SK-N-SH (cell line): Measurements from ENCODE around the gene SHLD2. TPM values are rescaled to one million over a fixed set of nuclear protein-coding genes. Genes with fewer than 3 reads are reported as not detected.
"Not testable (repeated sequence)": the region's sequence is repeated elsewhere in the genome, so short reads cannot be mapped to it uniquely, and the experiment has no call there.

Source experiments
- CTCF ChIA-PET: fragments of 300-600, 350-600 bp; formaldehyde crosslinking; extraction: SDS; loops from one replicate; lab custom pipeline; 2021; lab: Yijun Ruan, JAX
- POLR2A ChIA-PET: fragments of 350-600 bp; sonication (Branson Sonifier 250); formaldehyde crosslinking; extraction: SDS; loops from one replicate; lab custom pipeline; 2020; ENCODE audit warnings: antibody characterized with exemption, inconsistent platforms; lab: Yijun Ruan, JAX
- DNase-seq: peaks from one replicate; pipeline ENCODE4 v3.0.0; 2012
- H2AFZ ChIP-seq: fragments of 200-600 bp; sonication (generic); 2 replicates; pipeline ENCODE4 v1.8.1; 2016; ENCODE audit warnings: antibody characterized with exemption, mild to moderate bottlenecking, low read depth
- H3F3A ChIP-seq: fragments of 200-600 bp; sonication (generic); replicated peaks from 2 replicates; pipeline ENCODE3; 2016; ENCODE audit warnings: antibody characterized with exemption, mild to moderate bottlenecking; ENCODE audit not compliant: insufficient read depth
- H3K27ac ChIP-seq, 2 experiments: fragments of 200-500 bp in 1 of 2; fragments of 200-600 bp in 1 of 2; sonication (Bioruptor generic) in 1 of 2; sonication (generic), shearing (Covaris generic) in 1 of 2; 2 replicates each; pipeline versions ENCODE4 v1.5.1 to v1.6.1; 2014 to 2016; ENCODE audit warnings: low read depth in 2 of 2, inconsistent platforms in 1 of 2, low read length in 1 of 2, mild to moderate bottlenecking in 1 of 2, mixed read lengths in 1 of 2
- H3K27me3 ChIP-seq: fragments of 200-600 bp; sonication (generic), shearing (Covaris generic); 2 replicates; pipeline ENCODE4 v1.6.1; 2016; ENCODE audit warnings: mixed run types; ENCODE audit not compliant: insufficient read depth
- H3K36me3 ChIP-seq, 2 experiments: fragments of 200-500 bp in 1 of 2; fragments of 200-600 bp in 1 of 2; sonication (Bioruptor generic) in 1 of 2; sonication (generic) in 1 of 2; replicated peaks in 1 of 2; 2 replicates each; pipeline versions ENCODE3 to v1.5.1; 2014 to 2016; ENCODE audit warnings: low read length in 1 of 2, mild to moderate bottlenecking in 1 of 2; ENCODE audit not compliant: insufficient read depth in 2 of 2, control insufficient read depth in 1 of 2
- H3K4me1 ChIP-seq, 2 experiments: fragments of 200-500 bp in 1 of 2; fragments of 200-600 bp in 1 of 2; sonication (Bioruptor generic) in 1 of 2; sonication (generic), shearing (Covaris generic) in 1 of 2; 2 replicates each; pipeline versions ENCODE4 v1.5.1 to v1.6.1; 2014 to 2016; ENCODE audit warnings: low read depth in 1 of 2, low read length in 1 of 2, mixed run types in 1 of 2; ENCODE audit not compliant: insufficient read depth in 2 of 2, control insufficient read depth in 1 of 2
- H3K4me2 ChIP-seq: fragments of 200-600 bp; sonication (generic), shearing (Covaris generic); 2 replicates; pipeline ENCODE4 v1.6.1; 2017; ENCODE audit warnings: mixed run types
- H3K4me3 ChIP-seq, 2 experiments: fragments of 200-500 bp in 1 of 2; fragments of 200-600 bp in 1 of 2; sonication (Bioruptor generic) in 1 of 2; sonication (generic), shearing (Covaris generic) in 1 of 2; 2 replicates each; pipeline versions ENCODE4 v1.5.1 to v1.8.1; 2014 to 2016; ENCODE audit warnings: low read depth in 2 of 2, inconsistent platforms in 1 of 2, low read length in 1 of 2, mild to moderate bottlenecking in 1 of 2, mixed read lengths in 1 of 2, moderate library complexity in 1 of 2
- H3K79me2 ChIP-seq: fragments of 200-600 bp; sonication (generic); 2 replicates; pipeline ENCODE4 v1.8.1; 2017; ENCODE audit warnings: mild to moderate bottlenecking; ENCODE audit not compliant: insufficient read depth
- H3K9ac ChIP-seq: fragments of 200-600 bp; sonication (generic); 2 replicates; pipeline ENCODE4 v1.6.1; 2017; ENCODE audit warnings: mixed run types
- H3K9me2 ChIP-seq: fragments of 200-600 bp; sonication (generic); 2 replicates; pipeline ENCODE4 v1.6.1; 2017; ENCODE audit warnings: mixed run types
- H3K9me3 ChIP-seq: fragments of 200-600 bp; sonication (generic); 2 replicates; pipeline ENCODE4 v1.6.1; 2017; ENCODE audit warnings: mixed run types, mild to moderate bottlenecking, moderate library complexity
- H4K20me1 ChIP-seq: fragments of 200-600 bp; sonication (generic); 2 replicates; pipeline ENCODE4 v1.6.1; 2017; ENCODE audit warnings: mild to moderate bottlenecking, mixed run types; ENCODE audit not compliant: insufficient read depth
- FOXM1 ChIP-seq: IDR thresholded peaks from 2 replicates; pipeline ENCODE4 v1.4.0; 2012; ENCODE audit warnings: low read depth, mild to moderate bottlenecking
- MAX ChIP-seq: IDR thresholded peaks from 2 replicates; pipeline ENCODE4 v1.4.0; 2012; ENCODE audit warnings: low read depth
- MXI1 ChIP-seq: IDR thresholded peaks from 2 replicates; pipeline ENCODE4 v1.6.1; 2012; ENCODE audit warnings: mild to moderate bottlenecking, low read depth, low read length, improper control_type of control experiment
- NFIC ChIP-seq: IDR thresholded peaks from 2 replicates; pipeline ENCODE4 v1.4.0; 2012; ENCODE audit warnings: borderline replicate concordance
- PBX3 ChIP-seq: IDR thresholded peaks from 2 replicates; pipeline ENCODE4; 2012
- RXRA ChIP-seq: IDR thresholded peaks from 2 replicates; pipeline ENCODE4 v1.4.0; 2012; ENCODE audit warnings: low read depth, mild to moderate bottlenecking, borderline replicate concordance
- WGBS: methylation state at CpG from one replicate; pipeline ENCODE4 v1.1.6; 2017; ENCODE audit warnings: low lambda C conversion rate; 5-methylcytosine and 5-hydroxymethylcytosine counted together
- polyA plus RNA-seq, 3 experiments: library from polyadenylated mRNA; depleted of rRNA; stranded (reverse); fragments of >200 nt; gene quantifications; 2 replicates each; pipeline ENCODE4 v1.2.3, GENCODE V29; 2012
- TF ChIP-seq, protein P1 (sequence below): fragments of 150-350 bp; IDR thresholded peaks from 2 replicates; pipeline ENCODE4 v1.6.1; 2017; ENCODE audit warnings: antibody characterized with exemption, low read length, low read depth, borderline replicate concordance

Gene SHLD2
- polyA plus RNA-seq, 1 of the 3 experiments (the other 2 are of a cell fraction), result 4.7 TPM

DNA sequence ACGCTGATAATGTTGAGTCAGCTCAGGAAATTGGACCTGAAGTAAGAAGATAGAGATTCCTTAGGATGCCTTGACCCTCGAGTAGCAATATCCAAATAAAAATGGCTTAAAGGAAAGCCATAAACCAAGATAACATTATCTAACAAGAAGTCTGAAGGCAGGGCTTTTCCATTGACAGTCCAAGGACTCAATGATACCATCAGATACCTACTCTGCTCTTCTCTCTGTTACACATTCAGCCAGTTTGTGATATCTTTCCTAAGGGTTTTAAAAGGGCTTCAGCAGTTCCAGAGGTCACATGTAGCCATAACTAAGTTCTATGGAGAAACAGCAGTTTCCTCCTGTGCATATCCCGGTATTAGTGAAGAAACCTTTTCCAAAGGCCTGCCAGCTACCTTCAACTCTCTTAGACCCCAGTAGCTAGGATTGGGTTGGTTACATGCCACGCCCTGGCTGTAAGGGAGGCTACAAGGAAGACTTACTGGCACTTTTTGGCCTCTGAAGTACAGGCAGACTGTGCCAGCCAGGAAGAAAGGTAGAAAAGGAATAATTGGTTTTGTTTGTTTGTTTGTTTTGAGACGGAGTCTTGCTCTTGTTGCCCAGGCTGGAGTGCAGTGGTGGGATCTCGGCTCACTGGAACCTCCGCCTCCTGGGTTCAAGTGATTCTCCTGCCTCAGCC lies 10.6 kb downstream of the SHLD2 start:
- no peak for DNase-seq
- H3K9me3 ChIP-seq, result no peaks in the 10 kb centered on the region
- ChIA-PET CTCF (no interaction called here), POLR2A (no interaction called here)
- no peak overlapping the region for H2AFZ ChIP-seq
- peaks cover 18 to 43% of the 10 kb centered on the region in 2 experiments for H3K36me3 ChIP-seq
- H3K79me2 ChIP-seq, result peaks cover 58% of the 10 kb centered on the region
- no peaks in the 10 kb centered on the region for H3F3A ChIP-seq
- H3K4me1 ChIP-seq, result no peaks in the 10 kb centered on the region
- H3K4me3 ChIP-seq, result no peak overlapping the region
- H3K9ac ChIP-seq, result no peak overlapping the region
- no peaks in the 10 kb centered on the region for H3K9me2 ChIP-seq
- 95% methylated on average over 7 of the region's 7 CpGs for WGBS
- no peaks in the 10 kb centered on the region for H3K27me3 ChIP-seq
- TF ChIP-seq FOXM1 (no peak), PBX3 (no peak), MXI1 (no peak), MAX (no peak), NFIC (no peak), RXRA (no peak)
- TF ChIP-seq, protein P1, sequence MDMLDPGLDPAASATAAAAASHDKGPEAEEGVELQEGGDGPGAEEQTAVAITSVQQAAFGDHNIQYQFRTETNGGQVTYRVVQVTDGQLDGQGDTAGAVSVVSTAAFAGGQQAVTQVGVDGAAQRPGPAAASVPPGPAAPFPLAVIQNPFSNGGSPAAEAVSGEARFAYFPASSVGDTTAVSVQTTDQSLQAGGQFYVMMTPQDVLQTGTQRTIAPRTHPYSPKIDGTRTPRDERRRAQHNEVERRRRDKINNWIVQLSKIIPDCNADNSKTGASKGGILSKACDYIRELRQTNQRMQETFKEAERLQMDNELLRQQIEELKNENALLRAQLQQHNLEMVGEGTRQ, result no peak
- TF ChIP-seq, all 33 proteins: peak for 0
- no peaks in the 10 kb centered on the region for H4K20me1 ChIP-seq
- H3K4me2 ChIP-seq, result no peak overlapping the region
- H3K27ac ChIP-seq, result no peak overlapping the region

GRCh38 chr10:87118122-87118521 lies 23.1 kb downstream of the SHLD2 start:
- DNase-seq, POLR2A ChIA-PET, H3K4me3 ChIP-seq, H3K9ac ChIP-seq, H3K9me2 ChIP-seq, CTCF ChIA-PET, H3K36me3 ChIP-seq, H3K4me2 ChIP-seq, H3K27ac ChIP-seq, H3K9me3 ChIP-seq, H2AFZ ChIP-seq, H4K20me1 ChIP-seq, H3K4me1 ChIP-seq, H3F3A ChIP-seq, H3K27me3 ChIP-seq: not testable (repeated sequence)
- peaks cover 18% of the 10 kb centered on the region; the same call in 1 of the 2 replicates for H3K79me2 ChIP-seq
- 100% methylated on average over 1 of the region's 1 CpG for WGBS

DNA sequence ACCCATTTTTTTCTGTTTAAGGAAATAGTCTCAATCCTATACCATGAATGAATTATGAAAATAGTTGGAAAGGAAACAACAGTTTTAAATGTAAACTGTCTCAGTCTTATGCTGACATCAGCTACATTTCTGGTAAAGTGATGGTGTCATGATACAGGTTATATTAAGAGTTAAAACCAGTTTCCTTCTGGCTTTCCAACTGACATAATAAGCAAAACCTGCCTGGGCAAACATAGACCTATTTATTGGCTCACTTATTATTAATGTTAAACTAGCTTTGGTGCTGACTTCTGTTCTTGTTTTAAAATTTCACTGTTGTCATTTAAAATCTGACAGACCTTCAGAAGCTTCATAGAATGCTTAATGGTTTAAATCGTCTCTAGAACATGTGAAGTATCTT lies 24.0 kb downstream of the SHLD2 start:
- H3K9me2 ChIP-seq, H3K4me2 ChIP-seq, H3K9me3 ChIP-seq, H3K27ac ChIP-seq, H3F3A ChIP-seq, H3K4me3 ChIP-seq, DNase-seq, H3K4me1 ChIP-seq, H4K20me1 ChIP-seq, H2AFZ ChIP-seq, H3K27me3 ChIP-seq, H3K36me3 ChIP-seq, POLR2A ChIA-PET, CTCF ChIA-PET, H3K9ac ChIP-seq: not testable (repeated sequence)
- H3K79me2 ChIP-seq, result peaks cover 18% of the 10 kb centered on the region; the same call in 1 of the 2 replicates
- 93% methylated on average over 1 of the region's 1 CpG for WGBS

DNA sequence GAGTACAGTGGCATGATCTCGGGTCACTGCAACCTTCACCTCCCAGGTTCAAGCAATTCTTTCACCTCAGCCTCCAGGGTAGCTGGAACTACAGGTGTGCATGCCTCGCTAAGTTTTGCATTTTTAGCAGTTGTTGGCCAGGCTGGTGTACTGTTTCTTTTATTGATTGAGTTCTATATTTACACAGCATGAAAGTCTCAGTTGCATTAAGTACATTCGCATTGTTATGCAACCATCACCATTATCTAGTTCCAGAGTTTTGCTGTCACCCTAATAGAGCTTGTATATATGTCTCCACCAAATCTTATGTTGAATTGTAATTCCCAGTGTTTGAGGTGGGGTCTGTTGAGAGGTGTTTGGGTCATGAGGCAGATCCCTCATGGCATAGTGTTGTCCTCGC lies 28.3 kb downstream of the SHLD2 start:
- peaks cover 10% of the 10 kb centered on the region; the same call in 1 of the 2 replicates for H3K79me2 ChIP-seq
- H3F3A ChIP-seq, H3K4me1 ChIP-seq, H3K36me3 ChIP-seq, H4K20me1 ChIP-seq, H3K9me3 ChIP-seq, H3K27ac ChIP-seq, CTCF ChIA-PET, H3K27me3 ChIP-seq, H3K9me2 ChIP-seq, H3K4me2 ChIP-seq, POLR2A ChIA-PET, DNase-seq, H3K4me3 ChIP-seq, H2AFZ ChIP-seq, H3K9ac ChIP-seq: not testable (repeated sequence)
- WGBS, result 100% methylated on average over 3 of the region's 4 CpGs

DNA sequence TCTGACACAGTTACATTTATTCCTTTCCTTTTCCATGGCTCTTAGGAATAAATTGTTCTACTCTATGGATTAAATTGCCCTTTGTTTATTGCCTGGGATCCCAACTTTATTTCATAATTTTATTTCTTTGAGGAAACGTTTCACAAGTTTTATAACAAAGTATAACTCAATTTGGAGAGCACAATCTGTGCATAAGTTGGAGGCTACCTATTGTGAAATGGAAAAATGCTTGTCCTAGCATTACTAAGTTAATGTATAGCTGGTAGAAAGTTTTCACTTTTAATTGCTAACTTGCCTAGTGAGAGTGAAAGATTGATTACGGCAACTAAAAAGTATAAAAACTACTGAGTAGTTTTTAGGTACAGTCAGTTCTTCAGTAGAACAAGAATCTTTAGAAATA lies 32.0 kb downstream of the SHLD2 start:
- H3K79me2 ChIP-seq, H3F3A ChIP-seq, H3K9me3 ChIP-seq, H4K20me1 ChIP-seq, POLR2A ChIA-PET, H3K9me2 ChIP-seq, H3K9ac ChIP-seq, H2AFZ ChIP-seq, H3K27me3 ChIP-seq, CTCF ChIA-PET, H3K4me3 ChIP-seq, H3K36me3 ChIP-seq, H3K27ac ChIP-seq, H3K4me1 ChIP-seq, DNase-seq, H3K4me2 ChIP-seq: not testable (repeated sequence)
- WGBS, result 86% methylated on average over 2 of the region's 2 CpGs
